DOHH2 (cell line): ENCODE data around the gene GRM4.

Experiments
- H3F3A ChIP-seq: fragments of 200-600 bp; sonication (generic), shearing (Covaris generic); 2 replicates; pipeline ENCODE4 v1.6.0; 2016; ENCODE audit warnings: antibody characterized with exemption, mild to moderate bottlenecking; ENCODE audit not compliant: control insufficient read depth, insufficient read depth
- H3K27ac ChIP-seq: fragments of 200-600 bp; sonication (generic); 2 replicates; pipeline ENCODE4 v1.5.1; 2014; ENCODE audit warnings: low read depth, mild to moderate bottlenecking, low read length, moderate library complexity
- H3K27me3 ChIP-seq: fragments of 200-600 bp; sonication (generic); 2 replicates; pipeline ENCODE4 v1.6.1; 2014; ENCODE audit warnings: mild to moderate bottlenecking, low read length, mixed read lengths; ENCODE audit not compliant: control insufficient read depth
- H3K36me3 ChIP-seq: fragments of 200-600 bp; sonication (generic); 2 replicates; pipeline ENCODE4 v1.6.1; 2014; ENCODE audit warnings: mild to moderate bottlenecking, low read length, moderate library complexity, mixed read lengths; ENCODE audit not compliant: control insufficient read depth
- H3K4me1 ChIP-seq: fragments of 200-600 bp; sonication (generic); 2 replicates; pipeline ENCODE4 v1.6.1; 2014; ENCODE audit warnings: mild to moderate bottlenecking, low read length, mixed read lengths; ENCODE audit not compliant: control insufficient read depth
- H3K4me2 ChIP-seq: fragments of 200-600 bp; sonication (generic); 2 replicates; pipeline ENCODE4 v1.6.0; 2014; ENCODE audit warnings: mild to moderate bottlenecking, low read length, moderate library complexity
- H3K4me3 ChIP-seq: fragments of 200-600 bp; sonication (generic); 2 replicates; pipeline ENCODE4 v1.5.1; 2014; ENCODE audit warnings: mild to moderate bottlenecking, low read length, mixed read lengths
- H3K79me2 ChIP-seq: fragments of 200-600 bp; sonication (generic); 2 replicates; pipeline ENCODE4 v1.6.1; 2014; ENCODE audit warnings: mild to moderate bottlenecking, low read length, mixed read lengths; ENCODE audit not compliant: control insufficient read depth
- H3K9me2 ChIP-seq: fragments of 200-600 bp; sonication (generic); replicated peaks from 2 replicates; pipeline ENCODE4 v1.6.1; 2014; ENCODE audit warnings: mild to moderate bottlenecking, low read length, mixed read lengths; ENCODE audit not compliant: control insufficient read depth
- H3K9me3 ChIP-seq: fragments of 200-600 bp; sonication (generic); 2 replicates; pipeline ENCODE4 v1.6.1; 2014; ENCODE audit warnings: antibody characterized with exemption, low read length, mixed read lengths; ENCODE audit not compliant: control insufficient read depth, insufficient read depth
- H4K20me1 ChIP-seq: fragments of 200-600 bp; sonication (generic); 2 replicates; pipeline ENCODE4 v1.6.0; 2014; ENCODE audit warnings: low read depth, mild to moderate bottlenecking, antibody characterized with exemption, low read length, moderate library complexity; ENCODE audit not compliant: control insufficient read depth, insufficient read depth
- CTCF ChIP-seq: fragments of 200-600 bp; sonication (generic); IDR thresholded peaks from one replicate; pipeline ENCODE4 v1.5.1; 2014; ENCODE audit warnings: antibody characterized with exemption, mild to moderate bottlenecking, low read depth, low read length; ENCODE audit not compliant: poor library complexity, severe bottlenecking
- EZH2phosphoT487 ChIP-seq: fragments of 200-600 bp; sonication (generic); IDR thresholded peaks from 2 replicates; pipeline ENCODE4 v1.6.1; 2017; ENCODE audit warnings: borderline replicate concordance, mild to moderate bottlenecking, antibody characterized with exemption, low read length, moderate library complexity, mixed read lengths

Gene GRM4

DNA sequence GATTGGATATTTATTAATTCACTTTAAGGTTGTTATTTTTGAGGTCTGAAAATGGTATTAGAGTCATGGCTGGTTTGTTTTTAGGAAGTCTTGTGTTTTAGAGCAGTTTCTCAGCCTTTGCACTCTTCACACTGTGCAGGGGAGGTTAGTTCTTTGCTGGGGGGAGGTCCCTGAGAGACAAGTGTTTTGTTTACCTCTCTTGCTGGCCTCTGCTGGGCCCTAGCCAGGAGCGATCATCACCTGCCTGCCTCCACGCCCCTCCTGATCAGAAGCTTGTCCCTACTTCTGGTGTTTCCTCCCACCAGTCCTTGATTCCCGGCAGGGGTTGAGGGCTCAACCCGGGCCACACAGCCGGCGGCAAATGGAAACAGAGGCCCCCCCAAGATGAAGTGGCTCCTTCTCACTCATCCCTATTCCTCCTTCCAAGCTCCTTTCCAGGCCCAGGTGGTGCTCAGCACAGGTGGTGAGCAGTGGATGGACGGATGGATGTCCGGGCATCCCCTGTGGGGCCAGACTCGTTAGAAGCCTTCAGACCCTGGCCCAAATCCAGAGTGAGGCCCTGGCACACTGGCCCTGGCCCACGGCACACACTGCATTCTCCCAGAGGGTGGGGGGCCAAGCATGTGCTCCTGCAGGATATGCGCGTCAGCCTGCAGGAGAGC lies 51.3 kb downstream of the GRM4 start:
- Histone ChIP-seq H3F3A (no peaks in the 10 kb centered on the region), H3K9me3 (no peaks in the 10 kb centered on the region), H3K4me1 (no peaks in the 10 kb centered on the region), H3K4me3 (no peak overlapping the region), H3K4me2 (no peak overlapping the region), H3K79me2 (no peaks in the 10 kb centered on the region), H3K36me3 (no peaks in the 10 kb centered on the region), H3K27ac (no peak overlapping the region), H4K20me1 (no peaks in the 10 kb centered on the region), H3K9me2 (no peaks in the 10 kb centered on the region), H3K27me3 (peaks cover 5% of the 10 kb centered on the region; the same call in 1 of the 2 replicates)
- no peak for TF ChIP-seq CTCF
- no peak for TF ChIP-seq EZH2phosphoT487

- Histone ChIP-seq H3K9me3 (no peaks in the 10 kb centered on the region), H4K20me1 (no peaks in the 10 kb centered on the region), H3K27me3 (peaks cover 5% of the 10 kb centered on the region; the same call in 1 of the 2 replicates), H3K36me3 (no peaks in the 10 kb centered on the region), H3K4me1 (no peaks in the 10 kb centered on the region), H3K27ac (no peak overlapping the region), H3K79me2 (no peaks in the 10 kb centered on the region), H3K9me2 (no peaks in the 10 kb centered on the region), H3F3A (no peaks in the 10 kb centered on the region), H3K4me3 (no peak overlapping the region), H3K4me2 (no peak overlapping the region)
- TF ChIP-seq EZH2phosphoT487 (no peak), CTCF (no peak)
Measured at GRCh38 chr6:34093854-34094430, 51.9 kb downstream of the GRM4 start.

DNA sequence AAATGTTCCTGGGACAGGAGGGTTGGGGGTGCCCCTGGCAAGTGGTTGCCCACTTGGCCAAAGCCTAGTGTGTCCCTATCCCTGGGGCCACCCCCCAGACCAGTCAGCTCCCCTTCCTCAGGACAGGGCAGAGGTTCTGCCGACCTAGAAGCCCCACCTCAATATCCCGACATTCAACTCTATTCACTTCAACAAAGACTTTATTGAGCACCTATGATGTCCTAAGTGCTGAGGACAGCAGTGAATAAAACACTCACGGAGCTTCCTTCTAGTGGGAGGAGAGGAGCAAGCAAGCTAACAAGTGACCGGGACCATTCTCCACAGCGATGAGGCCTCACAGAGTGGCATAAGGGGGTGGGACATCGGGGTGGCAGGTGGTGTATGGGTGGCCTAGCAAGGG lies 52.7 kb downstream of the GRM4 start:
- Histone ChIP-seq H3K36me3 (no peaks in the 10 kb centered on the region), H3F3A (no peaks in the 10 kb centered on the region), H3K9me2 (no peaks in the 10 kb centered on the region), H3K4me1 (no peaks in the 10 kb centered on the region), H4K20me1 (no peaks in the 10 kb centered on the region), H3K27ac (no peak overlapping the region), H3K4me2 (no peak overlapping the region), H3K27me3 (peaks cover 5% of the 10 kb centered on the region; the same call in 1 of the 2 replicates), H3K79me2 (no peaks in the 10 kb centered on the region), H3K4me3 (no peak overlapping the region), H3K9me3 (no peaks in the 10 kb centered on the region)
- TF ChIP-seq EZH2phosphoT487, result no peak
- TF ChIP-seq CTCF, result no peak
